Retinal pigment epithelial cell (primary cell): ENCODE measurements around the gene ABHD11.
"Not testable (repeated sequence)": the region's sequence is repeated elsewhere in the genome, so short reads cannot be mapped to it uniquely, and the experiment has no call there.

Source experiments
- DNase-seq: peaks from one replicate; pipeline ENCODE4 v3.0.0-alpha.2; 2010; ENCODE audit warnings: low read depth
- H3K4me3 ChIP-seq: 2 replicates; pipeline ENCODE4 v1.5.1; 2011; ENCODE audit warnings: mild to moderate bottlenecking, low read length, control low read depth, moderate library complexity
- CTCF ChIP-seq: conservative IDR thresholded peaks from 2 replicates; pipeline ENCODE4 v1.5.1; 2011; ENCODE audit warnings: low read depth, low read length, control low read depth, inconsistent platforms

The ABHD11 gene

GRCh38 chr7:73717991-73718405 is 20.6 kb downstream of the ABHD11 start:
- H3K4me3 ChIP-seq, result peak overlapping the region; percentile 75
- no peak for DNase-seq
- no peak for TF ChIP-seq CTCF

- TF ChIP-seq CTCF, result no peak
- DNase-seq, result no peak
These were observed 21.4 kb downstream of the ABHD11 start for GRCh38 chr7:73717025-73717807.

GRCh38 chr7:73716318-73716890 is 22.2 kb downstream of the ABHD11 start:
- no peak overlapping the region for H3K4me3 ChIP-seq
- no peak for DNase-seq
- no peak for TF ChIP-seq CTCF

More at GRCh38 chr7:73717025-73717807, 21.4 kb downstream of the ABHD11 start:
- H3K4me3 ChIP-seq, result no peak overlapping the region

GRCh38 chr7:73715648-73716317 is 22.8 kb downstream of the ABHD11 start:
- no peak for TF ChIP-seq CTCF
- H3K4me3 ChIP-seq, result no peak overlapping the region
- no peak for DNase-seq

GRCh38 chr7:73713319-73713718 is 25.3 kb downstream of the ABHD11 start:
- not testable (repeated sequence) for H3K4me3 ChIP-seq, DNase-seq

GRCh38 chr7:73712773-73713172 is 25.8 kb downstream of the ABHD11 start:
- H3K4me3 ChIP-seq, result no peak overlapping the region
- TF ChIP-seq CTCF, result no peak
- no peak for DNase-seq

GRCh38 chr7:73708961-73709549 is 29.5 kb downstream of the ABHD11 start:
- DNase-seq, result no peak

More at GRCh38 chr7:73708961-73709549, 29.5 kb downstream of the ABHD11 start:
- H3K4me3 ChIP-seq, result no peak overlapping the region
- no peak for TF ChIP-seq CTCF
